Uterus (tissue), 2 donors: ENCODE measurements around the gene ANKS6.

Experiments used
- POLR2A ChIP-seq, 2 donors: fragments of 450-650 bp; IDR thresholded peaks; one replicate each; pipeline ENCODE4 v1.6.1; 2016; ENCODE audit warnings: antibody characterized with exemption in 2 of 2, mild to moderate bottlenecking in 1 of 2, moderate library complexity in 1 of 2
- TF ChIP-seq, protein P1 (sequence below), 4 experiments: fragments of 200-600 bp in 2 of 4; fragments of 450-650 bp in 2 of 4; sonication (generic) in 2 of 4; IDR thresholded peaks; one replicate each; pipeline ENCODE4 v1.5.1; 2016 to 2019; ENCODE audit warnings: antibody characterized with exemption in 4 of 4, mild to moderate bottlenecking in 2 of 4, moderate library complexity in 1 of 4

DNA sequence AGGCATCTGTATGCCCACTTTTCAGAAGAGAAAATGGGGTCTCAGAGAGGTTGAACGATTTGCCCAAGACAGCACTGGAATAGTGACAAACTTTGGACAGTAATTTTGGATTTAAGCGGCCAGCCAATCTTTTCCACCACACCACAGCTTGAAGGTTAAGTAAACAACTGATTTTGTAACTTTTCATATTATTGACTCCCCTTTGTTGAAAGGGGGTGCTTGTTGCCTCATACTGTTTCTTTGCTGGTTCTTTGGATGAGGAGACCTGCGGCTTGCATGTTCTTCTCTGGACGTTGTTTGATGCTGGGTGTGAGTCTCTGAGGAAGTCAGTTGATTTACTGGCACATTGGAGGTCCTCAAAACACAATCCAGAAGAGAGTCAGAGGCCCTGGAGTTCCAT is 76.0 kb downstream of the ANKS6 start:
- TF ChIP-seq, protein P1, sequence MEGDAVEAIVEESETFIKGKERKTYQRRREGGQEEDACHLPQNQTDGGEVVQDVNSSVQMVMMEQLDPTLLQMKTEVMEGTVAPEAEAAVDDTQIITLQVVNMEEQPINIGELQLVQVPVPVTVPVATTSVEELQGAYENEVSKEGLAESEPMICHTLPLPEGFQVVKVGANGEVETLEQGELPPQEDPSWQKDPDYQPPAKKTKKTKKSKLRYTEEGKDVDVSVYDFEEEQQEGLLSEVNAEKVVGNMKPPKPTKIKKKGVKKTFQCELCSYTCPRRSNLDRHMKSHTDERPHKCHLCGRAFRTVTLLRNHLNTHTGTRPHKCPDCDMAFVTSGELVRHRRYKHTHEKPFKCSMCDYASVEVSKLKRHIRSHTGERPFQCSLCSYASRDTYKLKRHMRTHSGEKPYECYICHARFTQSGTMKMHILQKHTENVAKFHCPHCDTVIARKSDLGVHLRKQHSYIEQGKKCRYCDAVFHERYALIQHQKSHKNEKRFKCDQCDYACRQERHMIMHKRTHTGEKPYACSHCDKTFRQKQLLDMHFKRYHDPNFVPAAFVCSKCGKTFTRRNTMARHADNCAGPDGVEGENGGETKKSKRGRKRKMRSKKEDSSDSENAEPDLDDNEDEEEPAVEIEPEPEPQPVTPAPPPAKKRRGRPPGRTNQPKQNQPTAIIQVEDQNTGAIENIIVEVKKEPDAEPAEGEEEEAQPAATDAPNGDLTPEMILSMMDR (IDR thresholded peaks at IDR 0.05) = no peak
- TF ChIP-seq POLR2A (IDR thresholded peaks at IDR 0.05) = no peak
